Tibial artery (tissue), 4 donors: ENCODE data around the gene PHLDA1.

ENCODE experiments used
- DNase-seq, 2 donors: peaks; one replicate each; pipeline ENCODE4 v3.0.0-alpha.2; 2019
- H3K27ac ChIP-seq, 2 donors: fragments of 200-600 bp; sonication (generic) in 1 of 2; 1 replicate in 1 of 2; 2 replicates in 1 of 2; pipeline ENCODE4 v1.5.1; 2018 to 2019; ENCODE audit warnings: mild to moderate bottlenecking in 1 of 2
- H3K27me3 ChIP-seq, 2 donors: fragments of 200-600 bp; sonication (generic) in 1 of 2; one replicate each; pipeline versions ENCODE4 v1.5.1 to v1.6.0; 2016 to 2019
- H3K36me3 ChIP-seq, 3 donors: fragments of 200-600 bp; sonication (generic) in 2 of 3; one replicate each; pipeline ENCODE4 v1.5.1; 2016 to 2019; ENCODE audit warnings: mild to moderate bottlenecking in 2 of 3
- H3K4me1 ChIP-seq, 4 donors: fragments of 200-600 bp; sonication (generic) in 2 of 4; 1 replicate in 3 of 4; 2 replicates in 1 of 4; pipeline ENCODE4 v1.5.1; 2016 to 2019
- H3K4me3 ChIP-seq, 2 donors: fragments of 200-600 bp; sonication (generic) in 1 of 2; 1 replicate in 1 of 2; 2 replicates in 1 of 2; pipeline ENCODE4 v1.5.1; 2018 to 2019; ENCODE audit warnings: mild to moderate bottlenecking in 2 of 2
- H3K9me3 ChIP-seq, 3 donors: fragments of 200-600 bp; sonication (generic) in 1 of 3; one replicate each; pipeline ENCODE4 v1.5.1; 2016 to 2019
- intact Hi-C: fragments of 100-400 bp; cut with DNase I; formaldehyde crosslinking; loops from one replicate; pipeline ENCODE4 v1.15.0; 2023; ENCODE audit warnings: low total_unique reads
- TF ChIP-seq, protein P1 (sequence below), 2 experiments: fragments of 200-600 bp in 1 of 2; fragments of 450-650 bp in 1 of 2; IDR thresholded peaks; one replicate each; pipeline ENCODE4 v1.5.1; 2017 to 2019; ENCODE audit warnings: antibody characterized with exemption in 2 of 2, mild to moderate bottlenecking in 1 of 2, moderate library complexity in 1 of 2

The PHLDA1 gene

DNA sequence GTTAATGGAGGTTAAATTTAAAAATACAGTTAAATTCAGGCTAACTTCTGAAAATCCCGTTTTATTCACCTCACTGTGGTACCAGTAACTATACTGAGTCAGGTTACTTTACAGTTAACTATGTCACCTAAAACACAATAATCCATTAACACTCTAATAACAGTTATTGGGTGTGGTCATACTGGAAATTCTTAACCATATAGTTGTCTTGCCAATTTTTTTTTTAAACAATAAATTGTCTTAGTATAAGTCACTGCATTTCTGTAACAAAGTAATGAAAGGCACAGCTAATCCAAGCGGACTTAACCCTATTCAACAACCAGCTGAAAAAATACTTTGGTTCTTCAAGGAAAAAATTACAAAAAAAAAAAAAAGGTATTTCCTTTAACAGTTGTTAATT lies 16.2 kb upstream of the PHLDA1 start:
- intact Hi-C loops, result no loop called here
- Histone ChIP-seq H3K4me1 (no peaks in the 10 kb centered on the region), H3K36me3 (peaks cover 55 to 69% (median 66%) of the 10 kb centered on the region in 3 donors), H3K4me3 (no peak overlapping the region), H3K27ac (no peak overlapping the region), H3K9me3 (no peaks in the 10 kb centered on the region), H3K27me3 (no peaks in the 10 kb centered on the region)
- DNase-seq, result no peak
- TF ChIP-seq, protein P1, sequence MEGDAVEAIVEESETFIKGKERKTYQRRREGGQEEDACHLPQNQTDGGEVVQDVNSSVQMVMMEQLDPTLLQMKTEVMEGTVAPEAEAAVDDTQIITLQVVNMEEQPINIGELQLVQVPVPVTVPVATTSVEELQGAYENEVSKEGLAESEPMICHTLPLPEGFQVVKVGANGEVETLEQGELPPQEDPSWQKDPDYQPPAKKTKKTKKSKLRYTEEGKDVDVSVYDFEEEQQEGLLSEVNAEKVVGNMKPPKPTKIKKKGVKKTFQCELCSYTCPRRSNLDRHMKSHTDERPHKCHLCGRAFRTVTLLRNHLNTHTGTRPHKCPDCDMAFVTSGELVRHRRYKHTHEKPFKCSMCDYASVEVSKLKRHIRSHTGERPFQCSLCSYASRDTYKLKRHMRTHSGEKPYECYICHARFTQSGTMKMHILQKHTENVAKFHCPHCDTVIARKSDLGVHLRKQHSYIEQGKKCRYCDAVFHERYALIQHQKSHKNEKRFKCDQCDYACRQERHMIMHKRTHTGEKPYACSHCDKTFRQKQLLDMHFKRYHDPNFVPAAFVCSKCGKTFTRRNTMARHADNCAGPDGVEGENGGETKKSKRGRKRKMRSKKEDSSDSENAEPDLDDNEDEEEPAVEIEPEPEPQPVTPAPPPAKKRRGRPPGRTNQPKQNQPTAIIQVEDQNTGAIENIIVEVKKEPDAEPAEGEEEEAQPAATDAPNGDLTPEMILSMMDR (IDR thresholded peaks at IDR 0.05), result no peak

DNA sequence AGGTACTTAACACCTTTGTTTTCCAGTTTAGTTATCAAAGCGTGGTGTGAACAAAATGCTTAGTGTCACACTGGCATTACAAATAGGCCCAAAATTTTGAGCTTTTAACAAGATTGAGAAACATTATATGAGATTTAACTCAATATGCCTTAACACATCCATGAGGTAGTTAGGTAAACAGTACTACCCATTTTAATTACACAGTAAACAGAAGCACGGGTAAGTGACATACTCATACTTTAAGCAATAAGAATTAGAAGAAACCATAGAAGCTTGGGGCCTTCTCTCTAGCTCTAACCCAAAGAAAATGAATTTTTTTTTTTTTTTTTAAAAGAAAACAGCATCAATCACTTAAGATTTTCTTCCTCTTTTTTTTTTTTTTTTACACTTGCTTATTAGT lies 15.5 kb upstream of the PHLDA1 start:
- no peaks in the 10 kb centered on the region for H3K4me1 ChIP-seq
- H3K27ac ChIP-seq, result no peak overlapping the region
- H3K27me3 ChIP-seq, result no peaks in the 10 kb centered on the region
- intact Hi-C loops, result no loop called here
- DNase-seq, result no peak
- peaks cover 51 to 62% (median 61%) of the 10 kb centered on the region in 3 donors for H3K36me3 ChIP-seq
- TF ChIP-seq, protein P1 (IDR thresholded peaks at IDR 0.05), result no peak
- no peak overlapping the region for H3K4me3 ChIP-seq
- H3K9me3 ChIP-seq, result no peaks in the 10 kb centered on the region

DNA sequence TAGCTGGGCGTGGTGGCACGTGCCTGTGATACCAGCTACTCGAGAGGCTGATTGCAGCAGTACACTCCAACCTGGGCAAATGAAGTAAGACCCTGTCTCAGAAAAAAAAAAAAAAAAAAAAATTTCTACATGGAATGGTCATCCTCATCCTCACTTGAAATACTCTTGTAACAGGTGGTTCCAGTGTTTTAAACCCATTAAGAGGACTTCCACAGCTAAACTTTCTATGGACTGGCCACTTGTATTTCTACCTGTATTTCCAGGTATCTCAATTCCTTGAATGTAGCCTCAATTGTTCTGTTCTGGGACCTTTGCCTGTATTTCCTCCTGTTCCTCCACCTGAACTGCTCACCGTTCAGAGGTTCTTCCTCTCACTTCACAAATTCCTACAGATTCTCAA lies 11.8 kb upstream of the PHLDA1 start:
- no peaks in the 10 kb centered on the region for H3K27me3 ChIP-seq
- H3K36me3 ChIP-seq, result peaks cover 18 to 28% (median 27%) of the 10 kb centered on the region in 3 donors
- H3K27ac ChIP-seq, result no peak overlapping the region
- no peaks in the 10 kb centered on the region for H3K4me1 ChIP-seq
- TF ChIP-seq, protein P1 (IDR thresholded peaks at IDR 0.05), result no peak
- no peaks in the 10 kb centered on the region for H3K9me3 ChIP-seq
- intact Hi-C loops, result no loop called here
- DNase-seq, result no peak
- H3K4me3 ChIP-seq, result no peak overlapping the region

DNA sequence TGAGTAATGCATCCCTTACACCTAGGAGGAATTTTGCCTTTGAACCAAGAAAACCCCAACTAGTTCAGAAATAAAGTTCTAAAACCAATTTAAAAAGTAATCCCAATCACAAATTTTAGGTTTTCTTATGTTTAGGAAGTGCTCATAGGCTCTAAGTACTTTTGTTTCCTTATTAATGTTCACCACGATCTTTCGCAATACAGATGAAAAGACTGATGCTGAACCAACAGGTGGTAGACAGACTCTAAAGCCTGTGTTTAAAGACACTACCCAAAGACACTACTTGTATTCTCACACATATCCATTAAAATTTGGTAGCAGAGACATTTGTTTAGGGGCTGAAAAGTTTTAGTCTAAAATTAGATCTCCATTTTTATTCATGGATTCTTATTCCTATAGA lies 10.6 kb upstream of the PHLDA1 start:
- Histone ChIP-seq H3K27me3 (no peaks in the 10 kb centered on the region), H3K4me3 (no peak overlapping the region), H3K27ac (no peak overlapping the region), H3K9me3 (no peaks in the 10 kb centered on the region), H3K36me3 (peaks cover 12 to 23% (median 19%) of the 10 kb centered on the region in 3 donors), H3K4me1 (peaks cover 0 to 4% (median 0%) of the 10 kb centered on the region in 4 donors)
- DNase-seq, result no peak
- intact Hi-C loops, result no loop called here
- TF ChIP-seq, protein P1 (IDR thresholded peaks at IDR 0.05), result no peak

DNA sequence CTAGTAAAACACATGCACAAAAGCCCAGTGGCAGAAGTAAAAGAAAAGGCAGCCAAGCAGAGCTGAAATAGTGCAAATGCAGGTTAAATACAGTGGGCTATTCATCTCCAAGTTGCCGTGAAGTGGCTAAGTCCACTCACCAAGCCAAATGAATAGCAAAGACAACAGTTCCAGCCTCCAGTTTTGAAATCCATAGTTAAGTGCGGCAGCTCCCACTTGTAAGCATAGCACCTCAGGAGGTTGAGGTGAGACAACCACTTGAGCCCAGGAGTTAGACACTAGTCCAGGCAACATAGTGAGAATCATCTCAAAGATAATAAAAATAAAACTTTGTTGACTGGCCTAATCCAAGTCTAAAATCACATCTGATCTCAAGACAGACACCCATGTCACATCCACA lies 9.8 kb upstream of the PHLDA1 start:
- Histone ChIP-seq H3K36me3 (peaks cover 12 to 19% (median 19%) of the 10 kb centered on the region in 3 donors), H3K4me3 (no peak overlapping the region), H3K4me1 (peaks cover 0 to 10% (median 0%) of the 10 kb centered on the region in 4 donors), H3K27me3 (no peaks in the 10 kb centered on the region), H3K9me3 (no peaks in the 10 kb centered on the region), H3K27ac (no peak overlapping the region)
- DNase-seq, result no peak
- TF ChIP-seq, protein P1 (IDR thresholded peaks at IDR 0.05), result no peak
- intact Hi-C loops, result no loop called here

DNA sequence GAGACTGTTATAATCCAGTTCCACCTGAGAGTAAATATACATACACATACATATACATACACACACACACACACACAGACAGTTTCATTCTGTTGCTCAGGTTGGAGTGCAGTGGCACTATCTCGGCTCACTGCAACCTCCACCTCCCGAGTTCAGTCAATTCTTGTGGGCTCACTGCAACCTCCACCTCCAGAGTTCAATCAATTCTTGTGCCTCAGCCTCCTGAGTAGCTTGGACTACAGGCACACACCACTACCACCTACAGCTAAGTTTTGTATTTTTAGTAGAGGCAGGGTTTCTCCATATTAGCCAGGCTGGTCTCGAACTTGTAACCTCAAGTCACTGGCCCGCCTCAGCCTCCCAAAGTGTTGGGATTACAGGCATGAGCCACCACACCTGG lies 8.9 kb upstream of the PHLDA1 start:
- Histone ChIP-seq H3K4me1 (peaks cover 0 to 10% (median 0%) of the 10 kb centered on the region in 4 donors), H3K27ac (no peak overlapping the region), H3K27me3 (no peaks in the 10 kb centered on the region), H3K9me3 (no peaks in the 10 kb centered on the region), H3K36me3 (peaks cover 12 to 19% (median 13%) of the 10 kb centered on the region in 3 donors), H3K4me3 (no peak overlapping the region)
- intact Hi-C loops, result no loop called here
- no peak for DNase-seq
- TF ChIP-seq, protein P1 (IDR thresholded peaks at IDR 0.05), result no peak
